GM12878 (cell line): ENCODE results near the gene SGCD. TPM values are rescaled to one million over a fixed set of nuclear protein-coding genes. Genes with fewer than 3 reads are reported as not detected.

Experiments
- ATAC-seq: fragments of 200-7000 bp; cut with Tn5 transposase; 3 replicates; pipeline ENCODE4 v1.9.1; 2020; ENCODE audit warnings: mild to moderate bottlenecking, moderate library complexity
- BruUV-seq: library from RNA; stranded (reverse); fragments of 400-500 nt; replicated peaks from 2 replicates; lab custom pipeline; 2021; lab: Mats Ljungman, UMichigan
- CTCF ChIA-PET: fragments of 300-600 bp; sonication (Branson Sonifier 250); formaldehyde crosslinking; extraction: SDS; loops from one replicate; lab custom pipeline; 2021; ENCODE audit warnings: inconsistent platforms; lab: Yijun Ruan, JAX
- POLR2A ChIA-PET: fragments of 350-600 bp; formaldehyde crosslinking; extraction: SDS; loops from one replicate; lab custom pipeline; 2021; ENCODE audit warnings: inconsistent platforms; lab: Charles Lee
- RAD21 ChIA-PET: fragments of 300-600 bp; sonication (Branson Sonifier 250); formaldehyde crosslinking; loops from one replicate; lab custom pipeline; 2023; ENCODE audit warnings: antibody characterized with exemption; ENCODE audit not compliant: unreplicated experiment; lab: Charles Lee
- SMC1A ChIA-PET: fragments of 300-600 bp; sonication (Branson Sonifier 250); formaldehyde crosslinking; loops from one replicate; lab custom pipeline; 2023; ENCODE audit not compliant: unreplicated experiment, uncharacterized antibody; lab: Charles Lee
- DNase-seq: peaks from one replicate; pipeline ENCODE4 v3.0.0-alpha.2; 2011; ENCODE audit warnings: low read depth, low spot score
- FAIRE-seq: peaks from 3 replicates; lab custom pipeline; 2011; peaks lifted over from hg19 to GRCh38; lab: Jason Lieb, UNC
- H2AFZ ChIP-seq: 2 replicates; pipeline ENCODE4 v1.6.0; 2011; ENCODE audit warnings: low read depth, low read length, control low read depth; ENCODE audit not compliant: control insufficient read depth
- H3K27ac ChIP-seq: 2 replicates; pipeline ENCODE4 v1.5.1; 2011; ENCODE audit warnings: control low read depth; ENCODE audit not compliant: control insufficient read depth, insufficient read depth
- H3K27me3 ChIP-seq, 2 experiments: replicated peaks in 1 of 2; 2 replicates each; pipeline versions ENCODE4 v1.6.0 to v1.6.1; 2011; ENCODE audit warnings: low read length in 1 of 2; ENCODE audit not compliant: control insufficient read depth in 2 of 2, insufficient read depth in 2 of 2
- H3K36me3 ChIP-seq, 2 experiments: 2 replicates each; pipeline ENCODE4 v1.5.1; 2011; ENCODE audit warnings: low read length in 1 of 2; ENCODE audit not compliant: control insufficient read depth in 2 of 2, insufficient read depth in 2 of 2
- H3K4me1 ChIP-seq: 2 replicates; pipeline ENCODE4 v1.6.1; 2011; ENCODE audit warnings: mild to moderate bottlenecking, low read length, moderate library complexity, mixed read lengths; ENCODE audit not compliant: control insufficient read depth, insufficient read depth
- H3K4me2 ChIP-seq: 2 replicates; pipeline ENCODE4 v1.6.0; 2011; ENCODE audit warnings: control low read depth; ENCODE audit not compliant: control insufficient read depth, insufficient read depth
- H3K4me3 ChIP-seq: fragments of 200-600 bp; sonication (generic); 2 replicates; pipeline ENCODE4 v1.5.1; 2016
- H3K79me2 ChIP-seq: 2 replicates; pipeline ENCODE4 v1.6.0; 2011; ENCODE audit warnings: low read length; ENCODE audit not compliant: control insufficient read depth, insufficient read depth
- H3K9ac ChIP-seq: 2 replicates; pipeline ENCODE4 v1.8.0; 2011; ENCODE audit warnings: low read length, control low read depth, mixed read lengths; ENCODE audit not compliant: control insufficient read depth, insufficient read depth
- H3K9me3 ChIP-seq: replicated peaks from 3 replicates; pipeline ENCODE4 v1.5.1; 2011; ENCODE audit warnings: mild to moderate bottlenecking, low read length; ENCODE audit not compliant: control insufficient read depth, insufficient read depth
- H4K20me1 ChIP-seq: 2 replicates; pipeline ENCODE4 v1.6.0; 2011; ENCODE audit not compliant: control insufficient read depth, insufficient read depth
- BCLAF1 ChIP-seq: fragments of 450-650 bp; IDR thresholded peaks from 2 replicates; pipeline ENCODE4 v1.6.1; 2017; ENCODE audit warnings: antibody characterized with exemption, mild to moderate bottlenecking, moderate library complexity
- BRCA1 ChIP-seq: IDR thresholded peaks from 2 replicates; pipeline ENCODE4 v1.6.1; 2011; ENCODE audit warnings: low read depth, low read length, improper control_type of control experiment
- ELK1 ChIP-seq: IDR thresholded peaks from 2 replicates; pipeline ENCODE4 v1.6.1; 2012; ENCODE audit warnings: low read depth, low read length, improper control_type of control experiment
- FOXM1 ChIP-seq: IDR thresholded peaks from 2 replicates; pipeline ENCODE4 v1.6.1; 2012; ENCODE audit warnings: low read depth, mild to moderate bottlenecking, inconsistent platforms, low read length, moderate library complexity
- IRF4 ChIP-seq: IDR thresholded peaks from 2 replicates; pipeline ENCODE4 v1.6.1; 2011; ENCODE audit warnings: low read depth, low read length
- KDM1A ChIP-seq: fragments of 200-600 bp; sonication (generic); IDR thresholded peaks from 2 replicates; pipeline ENCODE4 v1.6.1; 2016; ENCODE audit warnings: borderline replicate concordance
- MEF2B ChIP-seq: fragments of 450-650 bp; IDR thresholded peaks from 2 replicates; pipeline ENCODE4 v1.6.1; 2018; ENCODE audit warnings: mild to moderate bottlenecking, moderate library complexity; ENCODE audit not compliant: partially characterized antibody, poor library complexity, severe bottlenecking
- RAD51 ChIP-seq: fragments of 450-650 bp; IDR thresholded peaks from 2 replicates; pipeline ENCODE4 v1.6.1; 2016; ENCODE audit warnings: moderate library complexity, mild to moderate bottlenecking, inconsistent platforms
- ZNF622 ChIP-seq: fragments of 450-650 bp; IDR thresholded peaks from 2 replicates; pipeline ENCODE4 v1.6.1; 2017; ENCODE audit warnings: mild to moderate bottlenecking, inconsistent platforms
- WGBS: methylation state at CpG from one replicate; pipeline ENCODE4 v1.1.6; 2016; ENCODE audit warnings: low lambda C conversion rate; ENCODE audit not compliant: insufficient replicate concordance, insufficient coverage; ENCODE audit errors: missing lambda C conversion rate; 5-methylcytosine and 5-hydroxymethylcytosine counted together
- in situ Hi-C: fragments of 300-500 bp; cut with MboI; formaldehyde crosslinking; loops from 9 replicates; pipeline ENCODE4 v1.14.3; 2018; ENCODE audit warnings: mixed read lengths
- intact Hi-C: fragments of 100-400 bp; cut with micrococcal nuclease; formaldehyde crosslinking; loops from one replicate; pipeline ENCODE4 v1.14.2; 2022; ENCODE audit not compliant: unreplicated experiment
- polyA plus RNA-seq, 11 experiments: library from polyadenylated mRNA; depleted of rRNA in 4 of 11; unstranded in 6 of 11; stranded (reverse) in 5 of 11; fragments of >200 nt; fragmentation: Nextera tagmentation in 4 of 11; fragmentation: Illumina TruSeq in 1 of 11; extraction: Ambion mirVana in 4 of 11; extraction: Trizol in 1 of 11; gene quantifications; 1 replicate in 1 of 11; 2 replicates in 10 of 11; pipeline versions ENCODE4 v1.2.1 to v1.2.3, GENCODE V29; 2011 to 2016; ENCODE audit warnings: inconsistent platforms in 2 of 11, missing spikeins in 2 of 11, low read depth in 1 of 11
- total RNA-seq, 4 experiments: library from RNA; depleted of rRNA in 3 of 4; stranded (reverse); fragments of >200 nt in 3 of 4; fragmentation: Illumina TruSeq in 1 of 4; extraction: Trizol in 1 of 4; gene quantifications; 2 replicates each; pipeline versions ENCODE4 v1.2.1 to v1.2.3, GENCODE V29; 2013 to 2021

The SGCD gene
- total and polyA plus RNA-seq, 10 of the 15 experiments (the other 5 are each of a cell fraction or from before 2014, with no cell fraction given), result 0.06 TPM; not detected in 9

DNA sequence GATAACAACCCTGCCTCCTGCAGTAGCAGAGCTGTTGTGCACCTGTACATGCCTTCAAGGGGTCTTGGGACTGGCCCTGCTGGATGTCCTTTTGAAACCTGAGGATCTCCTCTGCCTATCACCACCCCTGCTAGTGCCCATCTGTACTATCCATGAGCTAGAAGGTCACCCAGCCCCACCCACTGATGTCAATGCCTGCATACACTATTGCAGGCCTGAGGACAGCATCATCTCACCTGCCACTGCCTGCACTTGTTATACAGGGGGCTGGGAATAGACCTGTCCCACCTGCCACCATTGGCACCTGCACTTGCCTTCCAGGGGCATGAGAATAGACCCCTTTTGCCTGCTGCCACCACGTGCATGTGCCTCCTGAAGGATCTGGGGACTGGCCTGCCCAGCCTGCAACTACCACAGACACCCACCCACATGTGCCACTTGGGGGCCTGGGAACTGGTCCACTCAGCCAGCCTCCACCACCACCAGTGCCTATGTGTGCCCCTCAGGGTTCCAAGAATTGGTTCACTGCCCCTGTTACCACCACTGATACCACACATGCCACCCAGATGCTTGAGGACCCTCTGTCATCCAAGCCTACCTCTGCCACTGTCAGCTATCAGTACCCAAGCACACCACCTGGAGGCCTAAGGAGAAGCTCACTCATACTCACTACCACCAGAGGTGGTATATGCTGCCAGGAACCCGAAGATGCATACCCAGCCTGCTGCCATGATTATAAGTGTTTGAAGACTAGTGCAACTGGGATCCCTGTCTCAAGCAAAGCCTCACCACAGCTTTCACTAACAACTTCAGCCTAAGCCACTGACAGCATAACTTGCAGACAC lies 159.7 kb downstream of the SGCD start:
- H3K9ac ChIP-seq, result no peak overlapping the region
- DNase-seq, result no peak
- RAD21 ChIA-PET, result no interaction called here

DNA sequence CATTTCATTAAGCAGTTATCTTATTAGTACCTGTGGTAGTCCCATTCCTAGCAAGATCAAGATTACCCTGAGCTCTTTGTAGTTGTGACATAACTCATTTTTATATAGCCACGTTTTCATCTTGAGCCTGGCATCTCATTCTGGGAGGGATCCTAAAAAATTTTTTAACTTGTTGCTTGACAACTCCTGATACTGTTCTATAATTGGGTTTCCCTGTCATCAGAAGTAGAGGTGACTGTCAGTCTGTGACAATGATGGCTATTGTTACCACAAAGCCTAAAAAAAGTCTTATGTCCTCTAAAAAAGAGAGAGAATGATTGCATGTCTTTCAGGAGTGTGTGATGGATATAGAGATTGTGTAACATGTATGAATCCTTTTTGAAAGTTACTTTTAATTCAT lies 164.8 kb downstream of the SGCD start:
- Histone ChIP-seq H3K9ac (no peak overlapping the region), H3K36me3 (no peaks in the 10 kb centered on the region), H3K79me2 (no peaks in the 10 kb centered on the region), H3K27me3 (no peaks in the 10 kb centered on the region), H3K4me2 (no peak overlapping the region), H3K4me3 (no peak overlapping the region), H4K20me1 (no peaks in the 10 kb centered on the region), H3K27ac (no peak overlapping the region), H2AFZ (no peak overlapping the region), H3K9me3 (no peaks in the 10 kb centered on the region), H3K4me1 (no peaks in the 10 kb centered on the region)
- POLR2A ChIA-PET, result no interaction called here
- CTCF ChIA-PET, result no interaction called here
- in situ Hi-C loops (no loop called here), intact Hi-C loops (no loop called here)
- ATAC-seq (no peak), DNase-seq (no peak), FAIRE-seq (no peak)
- SMC1A ChIA-PET, result no interaction called here
- 5% methylated on average over 1 of the region's 1 CpG for WGBS
- no TSS peak for BruUV-seq
- RAD21 ChIA-PET, result no interaction called here
- TF ChIP-seq KDM1A (no peak), IRF4 (no peak), MEF2B (no peak), BRCA1 (no peak), FOXM1 (no peak), BCLAF1 (no peak)

More for the DNA sequence above, 159.7 kb downstream of the SGCD start:
- SMC1A ChIA-PET, result interaction anchor here (1.5 kb wide), 1 partner anchor 19 kb away, joined by 3 read pairs; no protein-coding TSS in a partner anchor
- TF ChIP-seq ZNF622 (no peak), ELK1 (no peak), RAD51 (no peak)
- ATAC-seq (no peak), FAIRE-seq (no peak)
- Histone ChIP-seq H3K4me2 (no peak overlapping the region), H2AFZ (no peak overlapping the region), H3K79me2 (no peaks in the 10 kb centered on the region), H3K4me3 (no peak overlapping the region), H3K27me3 (no peaks in the 10 kb centered on the region), H4K20me1 (no peaks in the 10 kb centered on the region), H3K4me1 (no peaks in the 10 kb centered on the region), H3K9me3 (no peaks in the 10 kb centered on the region), H3K27ac (no peak overlapping the region), H3K36me3 (no peaks in the 10 kb centered on the region)
- CTCF ChIA-PET, result interaction anchor here (1.0 kb wide), 1 partner anchor 10 kb away, joined by 3 read pairs; no protein-coding TSS in a partner anchor
- intact Hi-C loops (no loop called here), in situ Hi-C loops (no loop called here)
- WGBS, result 0% methylated on average over 2 of the region's 2 CpGs
- POLR2A ChIA-PET, result no interaction called here
- BruUV-seq, result no TSS peak
